PFSK-1 (cell line): ENCODE results near the gene PPP6C.

Source experiments
- FOXP2 ChIP-seq: optimal IDR thresholded peaks from 2 replicates; pipeline ENCODE3; 2011; ENCODE audit warnings: borderline replicate concordance, control low read depth, inconsistent platforms; ENCODE audit not compliant: insufficient read depth; ENCODE audit errors: extremely low read length, extremely low read depth
- POLR2AphosphoS5 ChIP-seq: IDR thresholded peaks from 2 replicates; pipeline ENCODE4 v1.6.1; 2012; ENCODE audit warnings: low read depth, mild to moderate bottlenecking, control low read depth, low read length, moderate library complexity
- REST ChIP-seq, 2 experiments: IDR thresholded peaks; 2 replicates each; pipeline versions ENCODE4 v1.6.1 to v1.8.0; 2011 to 2012; ENCODE audit warnings: low read depth in 2 of 2, low read length in 2 of 2, control low read depth in 1 of 2, inconsistent platforms in 1 of 2, mild to moderate bottlenecking in 1 of 2, moderate library complexity in 1 of 2; ENCODE audit not compliant: insufficient read depth in 1 of 2
- SIN3A ChIP-seq: IDR thresholded peaks from 2 replicates; pipeline ENCODE4 v1.6.1; 2012; ENCODE audit warnings: mild to moderate bottlenecking, low read length, moderate library complexity, borderline replicate concordance; ENCODE audit not compliant: insufficient read depth
- TAF1 ChIP-seq: IDR thresholded peaks from 2 replicates; pipeline ENCODE4 v1.6.1; 2012; ENCODE audit warnings: low read length, control low read depth, borderline replicate concordance; ENCODE audit not compliant: insufficient read depth

Gene PPP6C

GRCh38 chr9:125200216-125201047 is 10.8 kb upstream of the PPP6C start, which contains the start of gene RABEPK:
RABEPK (plus strand) TSS chr9:125200542; CDS start chr9:125203014, 2,472 bp downstream.
- TF ChIP-seq SIN3A, result peak; percentile 49; the same call in 1 of the 2 replicates
- TF ChIP-seq FOXP2, result peak; percentile 79
- peak; percentile 90 for TF ChIP-seq POLR2AphosphoS5
- peak; percentile 69; the same call in 1 of the 2 replicates for TF ChIP-seq TAF1
- TF ChIP-seq REST (IDR thresholded peaks at IDR 0.05; ENCODE audit: insufficient read depth in 1 of 2, low read depth in 2 of 2, low read length in 2 of 2), result no peak

- TF ChIP-seq SIN3A (no peak), REST (IDR thresholded peaks at IDR 0.05; ENCODE audit: insufficient read depth in 1 of 2, low read depth in 2 of 2, low read length in 2 of 2) (no peak), TAF1 (no peak), FOXP2 (no peak), POLR2AphosphoS5 (no peak)
Observed at GRCh38 chr9:125190361-125190801, 778 bp upstream of the PPP6C start.

DNA sequence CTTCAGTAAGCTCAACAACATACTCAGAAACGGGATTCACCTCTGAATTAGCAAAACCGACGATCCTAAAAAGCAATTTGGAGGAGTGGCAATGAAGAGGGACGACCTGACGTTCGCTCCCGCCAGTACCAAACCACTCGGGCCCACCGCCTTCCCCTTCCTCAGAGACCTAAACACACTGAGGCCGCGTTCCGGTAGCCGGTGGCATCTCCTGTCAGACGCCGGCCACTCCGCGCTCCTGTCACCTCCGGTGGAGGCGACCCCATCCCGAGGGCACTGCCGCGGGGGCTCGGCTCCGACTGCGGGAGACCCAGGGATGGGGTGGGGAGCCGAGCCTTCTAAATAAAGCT is 617 bp downstream of the PPP6C start:
- TF ChIP-seq POLR2AphosphoS5 (no peak), FOXP2 (no peak), TAF1 (no peak), REST (IDR thresholded peaks at IDR 0.05; ENCODE audit: insufficient read depth in 1 of 2, low read depth in 2 of 2, low read length in 2 of 2) (no peak), SIN3A (no peak)

- TF ChIP-seq FOXP2 (no peak), POLR2AphosphoS5 (no peak)
Observed at GRCh38 chr9:125183561-125183960, 6.0 kb downstream of the PPP6C start.

DNA sequence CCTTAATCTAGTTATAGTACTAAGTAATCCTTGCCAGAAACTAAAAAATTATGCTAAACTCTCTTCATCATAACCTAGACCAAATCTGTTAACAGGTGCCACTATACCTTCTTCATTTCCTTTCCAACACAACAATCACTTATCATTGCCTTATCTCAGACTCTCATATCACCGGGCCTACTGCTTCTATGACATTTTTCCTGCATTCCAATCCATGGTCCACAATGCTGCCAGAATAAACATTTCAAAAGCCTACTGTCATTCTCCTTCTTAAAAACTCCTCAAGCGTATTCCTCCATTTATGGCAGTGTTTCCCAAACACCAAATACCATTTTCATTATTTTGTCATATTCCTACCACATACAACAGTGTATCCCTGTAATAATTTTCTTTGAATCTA is 6.5 kb downstream of the PPP6C start:
- TF ChIP-seq TAF1 (no peak), POLR2AphosphoS5 (no peak), FOXP2 (no peak), SIN3A (no peak), REST (IDR thresholded peaks at IDR 0.05; ENCODE audit: insufficient read depth in 1 of 2, low read depth in 2 of 2, low read length in 2 of 2) (no peak)
